ACC112 (cell line): ENCODE measurements around the gene C14orf119.

Experiments
- H2AFZ ChIP-seq: fragments of 200-600 bp; sonication (generic); one replicate; pipeline ENCODE4 v1.6.0; 2017; ENCODE audit warnings: antibody characterized with exemption, low read length; ENCODE audit not compliant: unreplicated experiment
- H3K27ac ChIP-seq: fragments of 200-600 bp; sonication (generic); 2 replicates; pipeline ENCODE4 v1.5.1; 2014; ENCODE audit warnings: low read depth, mild to moderate bottlenecking, antibody characterized with exemption, low read length, moderate library complexity
- H3K27me3 ChIP-seq: fragments of 200-600 bp; sonication (generic); 2 replicates; pipeline ENCODE4 v1.6.1; 2014; ENCODE audit warnings: mild to moderate bottlenecking, antibody characterized with exemption, low read length, moderate library complexity, mixed read lengths; ENCODE audit not compliant: insufficient read depth
- H3K36me3 ChIP-seq: fragments of 200-600 bp; sonication (generic); 2 replicates; pipeline ENCODE4 v1.6.1; 2016; ENCODE audit warnings: mild to moderate bottlenecking, antibody characterized with exemption, low read length, moderate library complexity, mixed read lengths; ENCODE audit not compliant: insufficient read depth
- H3K4me1 ChIP-seq: fragments of 200-600 bp; sonication (generic); one replicate; pipeline ENCODE4 v1.6.1; 2016; ENCODE audit warnings: low read length, mixed read lengths; ENCODE audit not compliant: insufficient read depth, unreplicated experiment, control insufficient read depth
- H3K4me3 ChIP-seq: fragments of 200-600 bp; sonication (generic); 2 replicates; pipeline ENCODE4 v1.5.1; 2014; ENCODE audit warnings: mild to moderate bottlenecking, low read depth, low read length
- H3K79me2 ChIP-seq: fragments of 200-600 bp; sonication (generic); one replicate; pipeline ENCODE4 v1.6.0; 2016; ENCODE audit warnings: low read length; ENCODE audit not compliant: control insufficient read depth, unreplicated experiment, insufficient read depth

The C14orf119 gene, protein sequence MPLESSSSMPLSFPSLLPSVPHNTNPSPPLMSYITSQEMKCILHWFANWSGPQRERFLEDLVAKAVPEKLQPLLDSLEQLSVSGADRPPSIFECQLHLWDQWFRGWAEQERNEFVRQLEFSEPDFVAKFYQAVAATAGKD

DNA sequence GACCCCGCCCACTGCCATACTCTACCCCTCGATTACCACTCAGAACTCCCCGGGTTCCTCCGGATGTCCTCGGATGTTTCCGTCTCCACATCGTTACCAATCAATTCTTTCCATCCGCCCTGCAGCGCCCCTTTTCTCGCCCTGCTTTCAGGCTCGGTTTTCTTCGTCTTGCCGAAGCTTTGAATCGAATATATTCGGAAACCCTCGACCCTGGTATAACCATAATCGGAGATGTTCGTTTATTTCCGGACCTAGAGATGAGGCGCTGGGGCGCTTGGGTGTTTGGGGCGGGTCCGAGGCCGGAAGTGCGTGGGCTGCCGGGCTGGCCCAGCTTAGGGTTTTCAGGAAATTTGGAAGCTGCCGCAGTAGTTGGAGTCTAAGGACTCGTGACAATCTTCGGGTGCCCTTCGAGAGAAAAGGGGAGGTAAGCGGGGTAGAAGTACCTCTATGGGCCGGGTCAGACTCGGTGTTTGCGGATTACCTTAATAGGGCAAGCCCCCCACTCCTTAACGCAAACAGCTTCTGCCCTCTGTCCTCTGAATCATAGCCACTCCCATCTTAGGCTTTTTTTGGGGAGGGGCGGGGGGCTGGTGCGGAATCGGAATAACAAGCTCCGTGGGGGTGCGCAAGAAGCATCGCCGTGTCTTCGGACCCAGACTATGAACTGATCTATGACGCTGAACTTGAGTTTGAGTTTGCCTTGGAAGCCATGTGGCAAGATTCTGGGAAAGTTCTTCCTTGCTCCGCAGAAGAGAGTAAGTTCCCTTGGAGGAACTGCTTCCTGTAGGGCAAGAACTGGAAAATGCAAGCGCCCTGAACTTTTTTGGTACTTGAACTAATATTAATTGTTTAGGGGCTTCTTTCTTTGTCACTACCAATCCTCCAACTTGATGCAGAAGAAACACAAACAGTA lies at the start of gene C14orf119:
Gene C14orf119 (plus strand): TSS at position 310 of the 913 bp plus-strand sequence. CDS start 2,154 bp downstream, outside the sequence.
- Histone ChIP-seq H3K36me3 (peaks cover 33% of the 10 kb centered on the region), H3K79me2 (peaks cover 73% of the 10 kb centered on the region), H2AFZ (peak within 1 kb of the TSS; percentile 83), H3K4me1 (peaks cover 33% of the 10 kb centered on the region), H3K27me3 (no peaks in the 10 kb centered on the region), H3K27ac (peak within 1 kb of the TSS; percentile 88), H3K4me3 (peak within 1 kb of the TSS; percentile 83)

DNA sequence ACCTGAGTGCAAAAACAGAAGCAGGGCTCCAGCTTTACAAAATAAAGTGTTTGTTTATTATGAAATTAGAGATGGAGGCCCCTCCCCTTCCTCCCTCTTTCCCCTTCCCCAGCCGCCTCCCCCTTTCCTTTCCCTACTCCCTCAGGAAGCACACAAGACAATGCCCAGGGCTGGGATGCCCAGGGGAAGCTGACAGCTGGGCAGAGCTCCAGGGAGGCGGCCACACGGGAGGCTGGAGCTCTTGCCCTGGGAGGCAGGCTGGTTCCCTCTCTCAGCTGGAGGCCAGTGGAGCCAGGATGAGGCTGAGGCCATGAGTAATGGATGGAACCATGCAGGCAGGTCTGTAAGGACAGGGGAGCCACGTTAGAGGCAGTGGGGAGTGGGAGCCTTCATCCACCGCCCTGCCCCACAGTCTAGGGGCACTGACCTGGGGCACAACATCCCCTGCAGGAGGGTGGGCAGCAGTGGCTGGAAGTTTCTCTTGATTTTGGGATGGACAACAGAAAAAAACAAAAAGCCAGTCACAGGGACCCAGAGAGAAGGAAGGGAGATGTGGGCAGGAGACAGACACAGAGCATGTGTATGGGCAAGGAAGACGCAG lies 48.2 kb upstream of the C14orf119 start:
- peaks cover 14% of the 10 kb centered on the region for H3K4me1 ChIP-seq
- H3K27me3 ChIP-seq, result no peaks in the 10 kb centered on the region
- no peak overlapping the region for H2AFZ ChIP-seq
- H3K27ac ChIP-seq, result no peak overlapping the region
- H3K36me3 ChIP-seq, result no peaks in the 10 kb centered on the region
- no peaks in the 10 kb centered on the region for H3K79me2 ChIP-seq
- no peak overlapping the region for H3K4me3 ChIP-seq

DNA sequence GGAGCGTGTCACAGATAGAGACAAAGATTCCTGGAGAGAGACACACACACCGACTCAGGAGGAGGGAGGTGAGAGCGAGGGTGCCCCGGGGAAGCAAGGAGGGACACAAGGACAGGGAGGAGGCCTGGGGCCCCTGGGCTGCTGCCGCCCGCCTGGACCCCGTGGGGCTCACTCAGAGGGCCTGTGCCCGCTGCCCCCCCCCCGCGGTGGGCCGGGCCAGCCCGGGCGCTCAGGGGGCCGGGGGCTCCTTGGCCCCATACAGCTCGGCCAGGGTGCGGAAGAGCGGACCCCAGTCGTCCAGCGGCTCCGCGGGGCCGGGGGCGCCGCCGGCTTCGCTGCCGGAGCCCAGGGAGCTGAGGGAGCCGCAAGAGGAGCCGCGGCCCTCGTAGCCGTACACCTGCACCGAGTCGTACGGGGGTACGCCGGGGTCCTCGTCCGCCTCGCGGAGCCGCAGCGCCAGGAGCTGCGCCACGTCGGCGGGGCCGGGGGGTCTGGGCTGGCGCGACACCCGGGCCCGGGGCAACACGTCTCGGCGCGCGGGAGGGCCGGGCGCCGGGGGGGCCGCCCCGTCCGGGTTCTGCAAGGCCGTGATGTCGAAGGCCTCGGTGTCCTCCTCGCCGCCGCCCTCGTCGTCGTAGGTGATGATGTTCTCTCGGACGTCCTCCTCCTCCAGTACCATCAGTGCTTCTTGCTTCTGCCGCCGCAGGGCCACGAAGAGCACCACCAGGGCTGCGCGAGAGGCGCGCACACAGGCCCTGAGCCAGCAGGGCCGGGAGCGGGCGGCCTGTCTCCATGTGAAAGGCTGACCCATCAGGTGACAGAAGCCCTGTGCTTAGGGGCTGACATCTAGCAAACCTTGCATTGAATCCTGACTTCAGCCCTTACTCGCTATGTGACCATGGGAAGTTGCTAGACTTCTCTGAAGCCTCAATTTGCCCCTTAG lies 47.3 kb upstream of the C14orf119 start:
- Histone ChIP-seq H3K79me2 (no peaks in the 10 kb centered on the region), H3K36me3 (no peaks in the 10 kb centered on the region), H3K4me3 (no peak overlapping the region), H3K27ac (no peak overlapping the region), H3K4me1 (peaks cover 14% of the 10 kb centered on the region), H2AFZ (no peak overlapping the region), H3K27me3 (no peaks in the 10 kb centered on the region)

DNA sequence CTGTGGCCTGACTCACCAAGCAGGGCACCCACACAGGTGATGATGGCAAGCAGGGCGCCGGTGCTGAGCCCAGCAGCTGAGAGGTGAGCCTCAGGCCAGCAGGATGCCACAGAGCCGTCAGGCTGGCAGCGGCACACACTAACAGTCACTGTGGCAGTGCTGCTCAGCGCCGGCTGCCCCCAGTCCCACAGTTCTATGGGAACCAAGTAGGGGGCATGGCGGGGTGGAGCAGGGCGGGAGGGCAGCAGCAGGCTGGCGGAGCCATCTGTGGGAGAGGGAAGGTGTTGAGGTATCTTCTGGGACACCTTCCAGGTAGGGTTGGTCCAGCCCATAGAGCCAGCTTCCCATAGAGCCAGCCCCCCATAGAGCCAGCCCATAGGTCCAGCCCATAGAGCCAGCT lies 46.3 kb upstream of the C14orf119 start:
- Histone ChIP-seq H3K36me3 (no peaks in the 10 kb centered on the region), H3K27ac (no peak overlapping the region), H2AFZ (no peak overlapping the region), H3K27me3 (no peaks in the 10 kb centered on the region), H3K4me1 (peaks cover 14% of the 10 kb centered on the region), H3K79me2 (no peaks in the 10 kb centered on the region), H3K4me3 (no peak overlapping the region)

DNA sequence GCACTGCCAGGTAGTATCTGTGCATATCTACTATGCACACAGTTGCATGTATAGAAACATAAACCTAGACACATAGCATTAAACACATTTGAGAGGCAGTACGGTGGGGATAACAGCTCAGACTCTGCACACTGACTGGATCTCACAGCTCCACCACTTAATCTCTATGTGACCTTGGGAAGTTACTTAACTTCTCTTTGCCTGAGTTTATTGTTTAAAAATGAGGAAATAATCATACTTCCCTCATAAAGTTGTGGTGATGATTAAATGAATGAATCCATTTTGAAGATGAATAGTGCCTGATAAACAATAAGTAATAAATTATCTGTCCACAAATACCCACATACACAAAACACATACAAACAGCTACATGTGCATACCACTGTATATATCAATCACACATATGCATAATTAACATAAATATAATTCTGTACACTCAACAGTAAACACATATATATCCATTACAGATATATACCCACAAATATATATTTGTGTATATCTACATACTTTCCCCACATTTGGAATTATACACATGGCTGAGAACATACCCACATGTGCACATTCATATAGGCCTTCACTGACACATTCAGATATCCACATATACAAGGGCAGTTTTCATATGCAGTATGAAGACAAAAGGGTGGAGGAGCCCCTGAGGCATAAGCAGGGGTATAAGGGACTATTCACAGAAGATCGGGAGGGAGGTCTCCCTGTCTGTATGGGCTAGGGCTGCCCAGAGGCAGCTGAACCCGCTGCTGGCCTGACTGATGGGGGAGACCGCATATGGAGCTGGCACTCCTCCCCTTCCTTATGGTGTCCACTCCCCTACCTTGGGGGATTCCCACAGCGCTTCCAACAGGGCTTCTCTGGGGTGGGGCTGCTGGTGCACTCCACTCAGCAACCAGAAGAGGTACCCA lies 43.9 kb upstream of the C14orf119 start:
- Histone ChIP-seq H3K27ac (no peak overlapping the region), H3K79me2 (no peaks in the 10 kb centered on the region), H3K27me3 (no peaks in the 10 kb centered on the region), H3K4me3 (no peak overlapping the region), H3K4me1 (peaks cover 9% of the 10 kb centered on the region), H2AFZ (no peak overlapping the region), H3K36me3 (no peaks in the 10 kb centered on the region)

DNA sequence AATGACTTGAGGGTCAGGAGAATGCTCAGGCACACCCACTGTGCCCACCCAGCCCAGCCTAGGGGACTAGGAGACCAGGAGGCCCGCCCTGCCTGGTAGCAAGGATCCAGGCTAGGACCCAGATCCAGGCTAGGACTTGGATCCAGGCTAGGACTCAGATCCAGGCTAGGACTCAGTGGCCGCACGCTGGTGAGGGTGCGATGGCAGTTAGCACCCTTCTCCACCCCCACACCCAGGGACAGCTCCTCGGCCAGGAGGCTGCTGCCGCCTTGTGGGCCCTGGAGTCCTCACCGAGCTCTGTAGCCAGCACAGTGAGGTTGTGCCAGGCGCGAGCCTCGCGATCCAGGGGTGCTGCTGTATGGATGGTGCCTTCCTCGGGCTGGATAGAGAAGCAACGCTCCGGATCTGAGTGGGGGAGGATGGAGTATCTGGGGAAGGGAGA lies 43.1 kb upstream of the C14orf119 start:
- Histone ChIP-seq H3K4me1 (peaks cover 12% of the 10 kb centered on the region), H3K79me2 (no peaks in the 10 kb centered on the region), H3K27me3 (no peaks in the 10 kb centered on the region), H3K4me3 (no peak overlapping the region), H3K36me3 (no peaks in the 10 kb centered on the region), H2AFZ (no peak overlapping the region), H3K27ac (no peak overlapping the region)

DNA sequence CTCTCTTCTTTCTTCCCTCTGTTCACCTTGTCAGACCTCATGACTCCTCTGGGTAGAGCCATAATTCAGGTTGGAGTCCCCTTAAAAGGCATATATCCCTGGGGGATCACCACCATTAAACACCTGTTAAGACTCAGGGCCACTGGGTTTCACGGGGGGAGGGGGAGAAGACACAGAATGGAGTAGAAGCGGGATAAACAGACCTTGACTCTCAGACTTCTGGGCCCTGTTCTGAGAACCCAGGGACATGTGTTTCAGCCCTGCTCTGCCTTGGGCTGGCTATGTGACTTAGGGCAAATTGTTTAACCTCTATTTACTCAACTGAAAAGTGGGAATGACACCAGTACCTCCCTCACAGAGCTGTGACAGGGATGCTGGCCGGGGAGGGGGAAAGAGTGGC lies 42.6 kb upstream of the C14orf119 start:
- Histone ChIP-seq H3K27ac (no peak overlapping the region), H3K36me3 (no peaks in the 10 kb centered on the region), H3K4me1 (peaks cover 8% of the 10 kb centered on the region), H3K79me2 (no peaks in the 10 kb centered on the region), H3K4me3 (no peak overlapping the region), H3K27me3 (no peaks in the 10 kb centered on the region), H2AFZ (no peak overlapping the region)

DNA sequence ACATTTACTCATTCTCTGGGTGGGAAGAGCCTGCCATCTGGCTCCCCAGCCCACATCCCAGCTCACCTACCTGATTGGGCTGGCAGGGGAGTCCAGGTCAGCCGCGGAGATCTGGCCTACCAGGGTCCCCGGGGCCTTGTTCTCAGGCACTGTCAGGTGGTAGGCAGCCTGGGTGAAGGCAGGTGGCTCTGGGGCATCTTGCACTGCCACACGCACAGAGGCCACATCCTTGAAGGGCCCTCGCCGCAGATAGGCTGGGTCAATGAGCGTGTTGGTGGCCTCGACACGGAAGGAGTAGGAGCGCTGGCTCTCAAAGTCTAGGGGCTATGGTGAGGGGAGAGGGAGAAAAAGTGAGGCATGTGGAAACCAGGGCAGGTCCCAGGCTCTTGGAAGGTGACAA lies 41.9 kb upstream of the C14orf119 start:
- Histone ChIP-seq H3K27me3 (no peaks in the 10 kb centered on the region), H3K4me1 (peaks cover 8% of the 10 kb centered on the region), H2AFZ (no peak overlapping the region), H3K27ac (no peak overlapping the region), H3K79me2 (no peaks in the 10 kb centered on the region), H3K4me3 (no peak overlapping the region), H3K36me3 (no peaks in the 10 kb centered on the region)

DNA sequence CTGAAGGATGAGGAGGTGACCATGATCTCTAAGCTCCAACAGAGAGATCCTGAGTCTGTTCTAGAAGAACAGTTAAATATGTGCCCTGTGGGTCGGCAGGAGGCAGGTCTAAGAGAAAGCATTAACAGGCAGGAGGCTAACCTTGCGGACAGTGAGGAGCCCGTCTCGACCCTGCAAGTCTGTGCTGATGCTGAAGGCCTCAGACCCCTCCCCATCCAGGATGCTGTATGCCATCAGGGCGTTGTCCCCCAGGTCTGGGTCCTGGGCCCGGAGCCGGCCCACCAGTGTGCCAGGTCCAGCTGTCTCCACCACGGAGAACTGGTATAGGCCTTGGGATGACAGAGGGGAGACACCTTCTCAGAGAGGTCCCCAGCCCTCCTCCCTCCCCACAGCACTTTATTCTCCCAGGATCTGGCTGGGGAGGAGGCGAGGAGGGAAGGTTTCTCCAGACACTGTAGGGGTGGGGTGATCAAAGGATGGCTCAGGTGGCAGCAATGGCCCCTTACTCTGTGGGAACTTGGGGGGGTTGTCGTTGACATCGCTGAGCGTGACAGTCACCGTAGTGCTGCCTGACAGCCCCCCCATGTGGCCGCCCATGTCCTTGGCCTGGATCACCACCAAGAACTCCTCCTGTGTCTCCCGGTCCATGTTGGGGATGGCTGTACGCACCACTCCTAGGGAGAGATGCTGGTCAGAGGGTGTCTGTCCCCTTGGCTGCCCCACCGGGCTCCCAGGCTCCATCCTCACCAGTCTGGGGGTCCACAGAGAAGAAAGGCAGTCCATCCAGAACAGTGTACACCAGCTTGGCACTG lies 41.1 kb upstream of the C14orf119 start:
- no peak overlapping the region for H2AFZ ChIP-seq
- peaks cover 8% of the 10 kb centered on the region for H3K4me1 ChIP-seq
- H3K27ac ChIP-seq, result no peak overlapping the region
- no peaks in the 10 kb centered on the region for H3K36me3 ChIP-seq
- no peaks in the 10 kb centered on the region for H3K79me2 ChIP-seq
- no peak overlapping the region for H3K4me3 ChIP-seq
- no peaks in the 10 kb centered on the region for H3K27me3 ChIP-seq
